Activated T-helper 17 cell treated with anti-CD3 and anti-CD28 coated beads, Interleukin-2, amount 50 U/mL, for 72 hours (primary cell): ENCODE data around the gene VPS41. TPM values are rescaled to one million over a fixed set of nuclear protein-coding genes. Genes with fewer than 3 reads are reported as not detected.

ENCODE experiments used
- ATAC-seq: fragments of 150-1000 bp; cut with Tn5 transposase; replicated peaks from 2 replicates; pipeline ENCODE4 v1.10.0; 2021; ENCODE audit warnings: mild to moderate bottlenecking, moderate library complexity
- H3K27ac Mint-ChIP-seq: one replicate; pipeline ENCODE4 v1.8.0; 2022; ENCODE audit warnings: mixed read lengths
- H3K27me3 Mint-ChIP-seq: one replicate; pipeline ENCODE4 v1.8.0; 2022; ENCODE audit warnings: mixed read lengths
- H3K36me3 Mint-ChIP-seq: one replicate; pipeline ENCODE4 v1.8.0; 2022; ENCODE audit warnings: low read depth, mild to moderate bottlenecking, mixed read lengths
- H3K4me1 Mint-ChIP-seq: one replicate; pipeline ENCODE4 v1.8.0; 2022; ENCODE audit warnings: mixed read lengths
- H3K4me3 Mint-ChIP-seq: one replicate; pipeline ENCODE4 v1.8.0; 2022; ENCODE audit warnings: mild to moderate bottlenecking, mixed read lengths
- H3K9me3 Mint-ChIP-seq: one replicate; pipeline ENCODE4 v1.8.0; 2022; ENCODE audit warnings: mixed read lengths
- total RNA-seq, 2 donors: library from RNA; stranded (reverse); gene quantifications; one replicate each; pipeline ENCODE4 v1.2.3, GENCODE V29; 2022

Gene VPS41
- total RNA-seq, 2 donors from 2014 or later = 78.4 to 80.5 TPM

DNA sequence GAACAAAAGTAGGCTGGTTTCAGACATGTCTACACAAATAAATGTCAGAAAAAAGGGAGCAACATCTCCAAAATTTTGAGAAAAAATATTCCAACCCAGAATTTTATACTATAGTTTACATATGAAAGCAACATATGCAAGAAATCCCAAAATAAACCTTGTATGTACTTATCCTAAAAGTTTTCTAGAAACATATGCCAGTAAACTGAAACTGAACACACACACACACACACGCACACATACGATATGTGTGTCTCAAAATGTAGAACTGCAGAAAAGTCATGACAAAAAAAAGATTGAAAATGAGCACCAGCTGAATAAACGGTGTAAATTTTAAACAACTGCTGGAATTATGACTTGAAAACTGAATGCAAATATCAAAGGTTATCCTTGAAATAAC, 81.0 kb downstream of the VPS41 start:
- Mint-ChIP-seq H3K4me1 (peaks cover 5% of the 10 kb centered on the region), H3K27ac (no peak overlapping the region), H3K9me3 (no peaks in the 10 kb centered on the region), H3K27me3 (no peaks in the 10 kb centered on the region), H3K4me3 (no peak overlapping the region), H3K36me3 (peaks cover 41% of the 10 kb centered on the region)
- no peak for ATAC-seq

- H3K27me3 Mint-ChIP-seq = no peaks in the 10 kb centered on the region
- H3K36me3 Mint-ChIP-seq = peaks cover 41% of the 10 kb centered on the region
- H3K27ac Mint-ChIP-seq = no peak overlapping the region
- no peaks in the 10 kb centered on the region for H3K9me3 Mint-ChIP-seq
- peaks cover 3% of the 10 kb centered on the region for H3K4me1 Mint-ChIP-seq
- ATAC-seq = no peak
- no peak overlapping the region for H3K4me3 Mint-ChIP-seq
Observed at GRCh38 chr7:38825721-38826440, 83.1 kb downstream of the VPS41 start.

GRCh38 chr7:38824948-38825347, 84.0 kb downstream of the VPS41 start:
- no peaks in the 10 kb centered on the region for H3K27me3 Mint-ChIP-seq
- peaks cover 3% of the 10 kb centered on the region for H3K4me1 Mint-ChIP-seq
- ATAC-seq = no peak
- no peak overlapping the region for H3K4me3 Mint-ChIP-seq
- peaks cover 36% of the 10 kb centered on the region for H3K36me3 Mint-ChIP-seq
- no peaks in the 10 kb centered on the region for H3K9me3 Mint-ChIP-seq
- no peak overlapping the region for H3K27ac Mint-ChIP-seq

GRCh38 chr7:38822549-38822948, 86.4 kb downstream of the VPS41 start:
- no peak overlapping the region for H3K4me3 Mint-ChIP-seq
- no peak overlapping the region for H3K27ac Mint-ChIP-seq
- peaks cover 25% of the 10 kb centered on the region for H3K36me3 Mint-ChIP-seq
- H3K4me1 Mint-ChIP-seq = peaks cover 3% of the 10 kb centered on the region
- no peaks in the 10 kb centered on the region for H3K27me3 Mint-ChIP-seq
- no peak for ATAC-seq
- H3K9me3 Mint-ChIP-seq = no peaks in the 10 kb centered on the region

DNA sequence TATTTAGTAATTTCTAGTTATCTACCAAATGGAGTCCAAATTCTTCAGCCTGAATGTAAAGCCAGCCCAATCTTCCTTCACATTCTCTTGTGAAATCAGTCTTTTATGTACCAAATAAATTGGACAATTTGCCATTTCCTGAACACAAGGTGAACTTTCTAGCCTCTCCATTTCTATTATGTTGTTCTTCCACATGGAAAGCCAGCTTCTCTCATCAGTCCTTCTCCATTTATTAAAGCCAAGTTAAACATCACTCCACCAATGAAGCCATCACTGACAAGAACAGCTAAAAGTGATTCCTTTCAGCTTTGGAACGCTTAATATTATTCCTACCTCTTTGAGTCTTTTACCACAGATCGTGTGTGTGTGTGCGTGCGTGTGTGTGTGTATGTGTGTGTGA, 88.4 kb downstream of the VPS41 start:
- no peak for ATAC-seq
- Mint-ChIP-seq H3K4me1 (no peaks in the 10 kb centered on the region), H3K4me3 (no peak overlapping the region), H3K36me3 (peaks cover 24% of the 10 kb centered on the region), H3K27me3 (no peaks in the 10 kb centered on the region), H3K27ac (no peak overlapping the region), H3K9me3 (no peaks in the 10 kb centered on the region)

DNA sequence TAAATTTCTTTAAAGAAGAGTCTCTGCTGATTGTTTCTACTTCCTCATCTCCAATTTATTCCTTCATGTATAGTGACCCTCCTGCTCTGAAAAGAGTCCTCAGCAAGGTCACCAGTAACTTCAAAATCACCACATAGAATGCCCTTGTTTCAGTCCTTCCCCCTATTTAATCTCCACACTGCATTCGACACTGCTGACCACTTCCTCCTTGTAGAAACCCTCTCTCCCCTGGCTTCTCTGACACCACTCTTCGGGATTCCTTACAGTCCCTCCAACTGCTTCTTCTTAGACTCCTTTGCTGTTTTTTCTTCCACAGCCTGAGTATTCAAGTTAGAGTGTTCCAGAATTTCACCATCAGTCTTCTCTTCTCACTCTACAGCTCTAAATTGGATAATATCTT, 89.5 kb downstream of the VPS41 start:
- H3K4me1 Mint-ChIP-seq = no peaks in the 10 kb centered on the region
- peaks cover 24% of the 10 kb centered on the region for H3K36me3 Mint-ChIP-seq
- H3K4me3 Mint-ChIP-seq = no peak overlapping the region
- no peaks in the 10 kb centered on the region for H3K9me3 Mint-ChIP-seq
- ATAC-seq = no peak
- H3K27ac Mint-ChIP-seq = no peak overlapping the region
- no peaks in the 10 kb centered on the region for H3K27me3 Mint-ChIP-seq

- no peak for ATAC-seq
- Mint-ChIP-seq H3K9me3 (no peaks in the 10 kb centered on the region), H3K27me3 (no peaks in the 10 kb centered on the region), H3K27ac (no peak overlapping the region), H3K36me3 (peaks cover 25% of the 10 kb centered on the region), H3K4me1 (peaks cover 5% of the 10 kb centered on the region), H3K4me3 (no peak overlapping the region)
Observed at GRCh38 chr7:38817526-38817925, 91.5 kb downstream of the VPS41 start.

GRCh38 chr7:38813768-38814167, 95.2 kb downstream of the VPS41 start:
- Mint-ChIP-seq H3K9me3 (no peaks in the 10 kb centered on the region), H3K4me1 (peaks cover 5% of the 10 kb centered on the region)

GRCh38 chr7:38806912-38807311, 102.1 kb downstream of the VPS41 start:
- H3K36me3 Mint-ChIP-seq = peaks cover 16% of the 10 kb centered on the region
- no peak for ATAC-seq
- peaks cover 4% of the 10 kb centered on the region for H3K4me1 Mint-ChIP-seq
- H3K27ac Mint-ChIP-seq = no peak overlapping the region
- H3K9me3 Mint-ChIP-seq = no peaks in the 10 kb centered on the region
- H3K27me3 Mint-ChIP-seq = no peaks in the 10 kb centered on the region
- no peak overlapping the region for H3K4me3 Mint-ChIP-seq

More at GRCh38 chr7:38813768-38814167, 95.2 kb downstream of the VPS41 start:
- no peak overlapping the region for H3K27ac Mint-ChIP-seq
- ATAC-seq = no peak
- no peak overlapping the region for H3K4me3 Mint-ChIP-seq
- peaks cover 25% of the 10 kb centered on the region for H3K36me3 Mint-ChIP-seq
- H3K27me3 Mint-ChIP-seq = no peaks in the 10 kb centered on the region

DNA sequence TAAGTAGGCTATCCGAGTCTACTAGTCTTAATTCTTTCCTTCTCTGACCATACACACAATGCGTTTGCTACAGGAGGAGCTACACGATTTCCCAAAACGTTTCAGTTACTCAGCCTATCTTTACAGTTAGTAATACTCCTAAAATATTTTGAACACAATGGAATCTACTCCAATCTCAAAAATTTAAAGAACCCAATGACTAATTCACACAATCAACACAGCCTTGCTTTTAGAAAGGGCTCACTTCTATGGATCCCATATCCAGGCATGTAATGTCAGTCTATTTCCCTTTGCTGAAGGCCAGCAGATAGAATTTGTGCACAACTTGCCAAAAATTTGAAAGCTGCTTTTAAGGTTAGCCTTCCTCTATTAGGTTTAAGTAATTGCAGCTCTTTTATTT, 107.2 kb downstream of the VPS41 start:
- Mint-ChIP-seq H3K27ac (no peak overlapping the region), H3K4me1 (no peaks in the 10 kb centered on the region), H3K4me3 (no peak overlapping the region), H3K27me3 (no peaks in the 10 kb centered on the region), H3K9me3 (no peaks in the 10 kb centered on the region), H3K36me3 (peaks cover 24% of the 10 kb centered on the region)
- ATAC-seq = no peak

GRCh38 chr7:38798552-38799267, 110.3 kb downstream of the VPS41 start:
- Mint-ChIP-seq H3K27me3 (no peaks in the 10 kb centered on the region), H3K4me1 (no peaks in the 10 kb centered on the region), H3K27ac (no peak overlapping the region), H3K36me3 (peaks cover 35% of the 10 kb centered on the region), H3K9me3 (no peaks in the 10 kb centered on the region), H3K4me3 (no peak overlapping the region)
- no peak for ATAC-seq

- H3K4me1 Mint-ChIP-seq = no peaks in the 10 kb centered on the region
- H3K27ac Mint-ChIP-seq = no peak overlapping the region
- H3K9me3 Mint-ChIP-seq = no peaks in the 10 kb centered on the region
- H3K27me3 Mint-ChIP-seq = no peaks in the 10 kb centered on the region
- no peak overlapping the region for H3K4me3 Mint-ChIP-seq
- H3K36me3 Mint-ChIP-seq = peaks cover 49% of the 10 kb centered on the region
- ATAC-seq = no peak
Observed at GRCh38 chr7:38796626-38797501, 112.1 kb downstream of the VPS41 start.

DNA sequence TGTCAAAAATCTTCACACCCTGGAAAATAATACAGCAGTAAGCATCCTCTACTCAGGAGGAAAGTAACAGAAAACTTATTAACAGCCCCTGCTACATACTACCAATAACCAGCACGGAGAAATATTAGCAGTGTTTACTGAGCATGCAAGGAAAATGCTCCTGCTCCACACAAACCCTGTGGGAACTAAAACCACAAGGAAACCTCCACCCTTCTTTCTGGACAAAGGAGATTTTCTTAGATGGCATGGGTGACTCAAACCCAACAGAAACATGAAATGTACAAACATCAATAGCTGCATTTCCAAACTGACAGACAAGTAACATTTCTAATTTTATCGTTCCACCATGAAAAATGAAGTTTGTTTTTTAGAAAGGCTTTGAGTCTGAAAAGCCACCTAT, 113.4 kb downstream of the VPS41 start:
- H3K27ac Mint-ChIP-seq = no peak overlapping the region
- peaks cover 60% of the 10 kb centered on the region for H3K36me3 Mint-ChIP-seq
- ATAC-seq = no peak
- no peaks in the 10 kb centered on the region for H3K4me1 Mint-ChIP-seq
- no peaks in the 10 kb centered on the region for H3K9me3 Mint-ChIP-seq
- H3K4me3 Mint-ChIP-seq = no peak overlapping the region
- no peaks in the 10 kb centered on the region for H3K27me3 Mint-ChIP-seq

- ATAC-seq = no peak
- H3K36me3 Mint-ChIP-seq = peaks cover 19% of the 10 kb centered on the region
- H3K4me3 Mint-ChIP-seq = no peak overlapping the region
- no peaks in the 10 kb centered on the region for H3K27me3 Mint-ChIP-seq
- no peaks in the 10 kb centered on the region for H3K4me1 Mint-ChIP-seq
- no peak overlapping the region for H3K27ac Mint-ChIP-seq
- no peaks in the 10 kb centered on the region for H3K9me3 Mint-ChIP-seq
Observed at GRCh38 chr7:38781991-38782390, 127.0 kb downstream of the VPS41 start.
